MM.1S (cell line): ENCODE measurements around the gene IRAG1.

ENCODE experiments used
- DNase-seq: peaks from one replicate; pipeline ENCODE4 v3.0.0-alpha.2; 2015
- H2AFZ ChIP-seq: fragments of 300-600 bp; sonication (generic); 2 replicates; pipeline ENCODE4 v1.6.0; 2016; ENCODE audit warnings: antibody characterized with exemption, low read length
- H3F3A ChIP-seq: fragments of 300-600 bp; sonication (generic); 2 replicates; pipeline ENCODE4 v1.6.1; 2016; ENCODE audit warnings: mild to moderate bottlenecking, antibody characterized with exemption, low read length, moderate library complexity, mixed read lengths; ENCODE audit not compliant: insufficient read depth
- H3K27ac ChIP-seq: fragments of 300-600 bp; sonication (generic); 2 replicates; pipeline ENCODE4 v1.5.1; 2016; ENCODE audit warnings: mild to moderate bottlenecking, low read length
- H3K27me3 ChIP-seq: fragments of 300-600 bp; sonication (generic); replicated peaks from 2 replicates; pipeline ENCODE4 v1.6.0; 2016; ENCODE audit warnings: low read length; ENCODE audit not compliant: insufficient read depth
- H3K36me3 ChIP-seq: fragments of 300-600 bp; sonication (generic); replicated peaks from 2 replicates; pipeline ENCODE4 v1.6.1; 2016; ENCODE audit warnings: mild to moderate bottlenecking, low read length, mixed read lengths; ENCODE audit not compliant: insufficient read depth
- H3K4me1 ChIP-seq: fragments of 300-600 bp; sonication (generic); 2 replicates; pipeline ENCODE4 v1.6.1; 2016; ENCODE audit warnings: low read length, mixed read lengths
- H3K4me2 ChIP-seq: fragments of 300-600 bp; sonication (generic); 2 replicates; pipeline ENCODE4 v1.6.0; 2016; ENCODE audit warnings: low read depth, low read length
- H3K4me3 ChIP-seq: fragments of 300-600 bp; sonication (generic); 2 replicates; pipeline ENCODE4 v1.5.1; 2016; ENCODE audit warnings: low read length, mixed read lengths
- H3K79me2 ChIP-seq: fragments of 300-600 bp; sonication (generic); 2 replicates; pipeline ENCODE4 v1.6.1; 2016; ENCODE audit warnings: mixed run types, low read length, mixed read lengths
- H3K9ac ChIP-seq: fragments of 300-600 bp; sonication (generic); 2 replicates; pipeline ENCODE4 v1.6.1; 2016; ENCODE audit warnings: low read length, mixed read lengths
- H3K9me2 ChIP-seq: fragments of 300-600 bp; sonication (generic); replicated peaks from 2 replicates; pipeline ENCODE4 v1.6.1; 2016; ENCODE audit warnings: mild to moderate bottlenecking, low read length, mixed read lengths; ENCODE audit not compliant: insufficient read depth
- H3K9me3 ChIP-seq: fragments of 300-600 bp; sonication (generic); replicated peaks from 2 replicates; pipeline ENCODE4 v1.6.1; 2016; ENCODE audit warnings: mild to moderate bottlenecking, low read length, mixed read lengths; ENCODE audit not compliant: insufficient read depth
- H4K20me1 ChIP-seq: fragments of 300-600 bp; sonication (generic); 2 replicates; pipeline ENCODE4 v1.6.1; 2016; ENCODE audit warnings: mild to moderate bottlenecking, low read length, moderate library complexity, mixed read lengths; ENCODE audit not compliant: insufficient read depth
- CTCF ChIP-seq: fragments of 300-600 bp; sonication (generic); IDR thresholded peaks from 2 replicates; pipeline ENCODE4 v1.5.1; 2016; ENCODE audit warnings: antibody characterized with exemption, low read length, mixed read lengths
- EZH2 ChIP-seq: fragments of 300-600 bp; sonication (generic); optimal IDR thresholded peaks from 2 replicates; pipeline ENCODE3; 2017; ENCODE audit warnings: low read depth, mild to moderate bottlenecking, antibody characterized with exemption, low read length, mixed read lengths
- EZH2phosphoT487 ChIP-seq: fragments of 300-600 bp; sonication (generic); IDR thresholded peaks from 2 replicates; pipeline ENCODE4 v1.6.1; 2018; ENCODE audit warnings: antibody characterized with exemption, low read length

The IRAG1 gene

GRCh38 chr11:10663990-10664389 is 29.6 kb downstream of the IRAG1 start:
- no peak overlapping the region for H3K4me2 ChIP-seq

GRCh38 chr11:10663365-10663764 is 30.2 kb downstream of the IRAG1 start:
- Histone ChIP-seq H3K9me3 (no peaks in the 10 kb centered on the region), H3K4me3 (no peak overlapping the region), H4K20me1 (no peaks in the 10 kb centered on the region), H3K9me2 (no peaks in the 10 kb centered on the region), H3K4me2 (no peak overlapping the region), H3K27ac (no peak overlapping the region), H3K36me3 (no peaks in the 10 kb centered on the region), H3K79me2 (no peaks in the 10 kb centered on the region), H3K4me1 (peaks cover 18% of the 10 kb centered on the region), H3K27me3 (no peaks in the 10 kb centered on the region), H3K9ac (no peak overlapping the region), H3F3A (no peaks in the 10 kb centered on the region), H2AFZ (no peak overlapping the region)
- no peak for TF ChIP-seq CTCF
- TF ChIP-seq EZH2 = no peak
- no peak for TF ChIP-seq EZH2phosphoT487
- peak; percentile 33 for DNase-seq

More at GRCh38 chr11:10663990-10664389, 29.6 kb downstream of the IRAG1 start:
- Histone ChIP-seq H3K36me3 (no peaks in the 10 kb centered on the region), H3K79me2 (no peaks in the 10 kb centered on the region), H3F3A (no peaks in the 10 kb centered on the region), H3K4me3 (no peak overlapping the region), H3K27ac (no peak overlapping the region), H3K9me2 (no peaks in the 10 kb centered on the region), H3K4me1 (peaks cover 17% of the 10 kb centered on the region), H3K9ac (no peak overlapping the region), H2AFZ (no peak overlapping the region), H3K9me3 (no peaks in the 10 kb centered on the region), H4K20me1 (no peaks in the 10 kb centered on the region), H3K27me3 (no peaks in the 10 kb centered on the region)
- no peak for TF ChIP-seq CTCF
- no peak for TF ChIP-seq EZH2
- no peak for DNase-seq

GRCh38 chr11:10660323-10660722 is 33.2 kb downstream of the IRAG1 start:
- Histone ChIP-seq H3K79me2 (no peaks in the 10 kb centered on the region), H3K4me2 (no peak overlapping the region), H3K27ac (no peak overlapping the region), H3K4me1 (peaks cover 48% of the 10 kb centered on the region), H3F3A (peaks cover 4% of the 10 kb centered on the region; the same call in 1 of the 2 replicates), H4K20me1 (no peaks in the 10 kb centered on the region), H2AFZ (no peak overlapping the region), H3K9me2 (no peaks in the 10 kb centered on the region), H3K36me3 (no peaks in the 10 kb centered on the region), H3K9ac (no peak overlapping the region), H3K27me3 (no peaks in the 10 kb centered on the region), H3K4me3 (no peak overlapping the region), H3K9me3 (no peaks in the 10 kb centered on the region)
- DNase-seq = no peak
- TF ChIP-seq EZH2phosphoT487 (no peak), CTCF (no peak), EZH2 (no peak)
